Activated T-cell treated with anti-CD3 and anti-CD28 coated beads, Interleukin-2, amount 50 U/mL, for 72 hours (primary cell): ENCODE data around the gene PRR15L. TPM values are rescaled to one million over a fixed set of nuclear protein-coding genes. Genes with fewer than 3 reads are reported as not detected.
"Not testable (repeated sequence)": the region's sequence is repeated elsewhere in the genome, so short reads cannot be mapped to it uniquely, and the experiment has no call there.

Experiments used
- ATAC-seq, 2 donors: fragments of 150-1000 bp; cut with Tn5 transposase; replicated peaks in 1 of 2; 2 replicates each; pipeline ENCODE4 v1.10.0; 2021; ENCODE audit warnings: moderate library complexity in 2 of 2, mild to moderate bottlenecking in 1 of 2
- DNase-seq, 2 donors: peaks; one replicate each; pipeline ENCODE4 v3.0.0; 2021 to 2022; ENCODE audit warnings: mixed read lengths in 1 of 2
- H3K27ac Mint-ChIP-seq: one replicate; pipeline ENCODE4 v1.8.0; 2022; ENCODE audit warnings: mild to moderate bottlenecking, moderate library complexity, mixed read lengths
- H3K27me3 Mint-ChIP-seq: one replicate; pipeline ENCODE4 v1.8.0; 2022; ENCODE audit warnings: low read depth, mixed read lengths
- H3K36me3 Mint-ChIP-seq, 2 donors: one replicate each; pipeline ENCODE4 v1.8.0; 2022; ENCODE audit warnings: mixed read lengths in 2 of 2, mild to moderate bottlenecking in 1 of 2; ENCODE audit not compliant: insufficient read depth in 2 of 2
- H3K4me1 Mint-ChIP-seq: one replicate; pipeline ENCODE4 v1.8.0; 2022; ENCODE audit warnings: low read depth, mixed read lengths
- H3K4me3 Mint-ChIP-seq, 2 donors: one replicate each; pipeline ENCODE4 v1.8.0; 2022; ENCODE audit warnings: mild to moderate bottlenecking in 2 of 2, mixed read lengths in 2 of 2, moderate library complexity in 2 of 2
- H3K9me3 Mint-ChIP-seq, 2 donors: one replicate each; pipeline ENCODE4 v1.8.0; 2022; ENCODE audit warnings: mixed read lengths in 2 of 2
- total RNA-seq, 2 donors: library from RNA; stranded (reverse); gene quantifications; one replicate each; pipeline ENCODE4 v1.2.3, GENCODE V29; 2022

PRR15L gene, protein sequence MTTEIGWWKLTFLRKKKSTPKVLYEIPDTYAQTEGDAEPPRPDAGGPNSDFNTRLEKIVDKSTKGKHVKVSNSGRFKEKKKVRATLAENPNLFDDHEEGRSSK
- total RNA-seq, result not detected

DNA sequence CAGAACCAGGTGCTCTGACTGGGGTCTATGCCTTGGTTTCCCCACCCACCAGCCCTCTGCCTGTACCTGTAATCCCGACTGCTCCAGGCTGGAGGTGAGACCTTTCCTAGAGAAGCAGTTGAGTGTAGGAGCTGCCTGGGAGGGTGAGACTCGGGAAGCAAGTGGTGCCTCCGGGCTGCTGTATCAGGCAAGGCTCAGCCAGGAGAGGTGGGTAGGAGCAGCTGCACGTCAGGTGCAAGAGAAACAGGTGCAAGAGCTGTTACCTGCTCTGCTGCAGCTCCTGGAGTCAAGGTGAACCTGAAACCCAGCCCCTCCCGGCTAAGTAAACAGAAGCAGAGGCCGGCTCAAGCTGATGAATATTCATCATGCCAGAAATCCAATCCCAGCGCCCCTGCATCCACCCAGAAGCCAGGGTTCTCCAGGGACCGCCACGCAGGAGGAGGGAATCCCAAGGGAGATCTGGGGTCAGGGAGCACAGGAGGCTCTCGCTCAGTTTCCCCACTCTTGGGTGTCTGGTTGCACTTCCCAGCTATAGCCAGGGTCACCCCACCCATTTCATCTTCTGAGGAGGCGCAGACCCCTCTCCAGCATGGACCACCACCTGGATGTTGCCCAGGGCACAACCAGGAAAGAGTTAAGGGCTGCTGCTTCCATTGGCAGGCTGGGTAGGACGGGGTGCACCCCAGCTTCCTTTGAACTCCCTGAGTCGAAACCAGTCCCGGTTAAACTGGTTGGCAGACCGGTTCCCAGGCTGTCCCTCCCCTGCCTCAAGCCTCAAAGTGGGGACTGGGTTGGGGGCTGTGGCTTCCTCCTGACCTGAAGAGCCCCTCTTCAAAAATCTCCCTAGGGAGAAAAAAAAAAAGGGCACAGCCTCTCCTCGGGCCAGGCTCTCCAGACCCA lies at the start of gene PRR15L:
TSS of gene PRR15L (minus strand) at position 293 of the 900 bp plus-strand sequence. CDS start 4,649 bp downstream, outside the sequence.
- Mint-ChIP-seq H3K4me1 (no peaks in the 10 kb centered on the region), H3K27ac (no peak within 1 kb of the TSS), H3K9me3 (no peaks in the 10 kb centered on the region), H3K36me3 (no peaks in the 10 kb centered on the region), H3K4me3 (no peak within 1 kb of the TSS), H3K27me3 (no peaks in the 10 kb centered on the region)
- DNase-seq (no peak), ATAC-seq (no peak)

DNA sequence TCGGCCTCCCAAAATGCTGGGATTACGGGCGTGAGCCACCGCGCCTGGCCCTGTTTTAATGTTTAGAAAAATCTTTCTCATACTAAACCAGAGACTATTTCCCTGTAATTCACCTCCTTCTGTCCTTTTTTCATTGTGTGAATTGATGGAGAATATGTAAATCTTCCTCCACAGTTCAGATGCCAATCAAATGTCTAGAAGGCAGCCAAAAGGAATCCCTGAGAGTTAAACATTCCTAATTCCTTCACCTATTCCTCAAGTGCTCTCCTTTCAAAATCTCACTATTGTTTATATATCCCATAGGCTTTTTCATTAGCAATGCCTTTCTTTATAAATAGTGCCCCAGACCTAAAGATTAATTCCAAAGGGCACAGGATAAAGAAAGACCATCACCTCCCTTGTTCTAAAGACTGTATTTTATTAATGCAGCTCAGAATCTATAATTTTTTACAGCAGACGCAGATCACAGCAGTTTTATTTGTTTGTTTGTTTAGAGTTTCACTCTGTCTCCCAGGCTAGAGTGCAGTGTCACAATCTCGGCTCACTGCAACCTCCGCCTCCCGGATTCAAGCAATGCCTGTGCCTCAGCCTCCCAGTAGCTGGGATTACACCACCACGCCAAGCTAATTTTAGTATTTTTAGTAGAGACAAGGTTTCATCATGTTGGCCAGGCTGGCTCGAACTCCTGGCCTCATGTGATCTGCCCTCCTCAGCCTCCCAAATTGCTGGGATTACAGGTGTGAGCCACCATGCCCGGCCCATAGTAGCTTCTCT lies 49.4 kb upstream of the PRR15L start:
- no peaks in the 10 kb centered on the region for H3K9me3 Mint-ChIP-seq
- H3K36me3 Mint-ChIP-seq, result peaks cover 0 to 2% of the 10 kb centered on the region in 2 donors
- H3K4me3 Mint-ChIP-seq, result no peak overlapping the region
- DNase-seq, result no peak
- H3K4me1 Mint-ChIP-seq, result peaks cover 22% of the 10 kb centered on the region
- peaks cover 56% of the 10 kb centered on the region for H3K27me3 Mint-ChIP-seq
- H3K27ac Mint-ChIP-seq, result no peak overlapping the region
- no peak for ATAC-seq

DNA sequence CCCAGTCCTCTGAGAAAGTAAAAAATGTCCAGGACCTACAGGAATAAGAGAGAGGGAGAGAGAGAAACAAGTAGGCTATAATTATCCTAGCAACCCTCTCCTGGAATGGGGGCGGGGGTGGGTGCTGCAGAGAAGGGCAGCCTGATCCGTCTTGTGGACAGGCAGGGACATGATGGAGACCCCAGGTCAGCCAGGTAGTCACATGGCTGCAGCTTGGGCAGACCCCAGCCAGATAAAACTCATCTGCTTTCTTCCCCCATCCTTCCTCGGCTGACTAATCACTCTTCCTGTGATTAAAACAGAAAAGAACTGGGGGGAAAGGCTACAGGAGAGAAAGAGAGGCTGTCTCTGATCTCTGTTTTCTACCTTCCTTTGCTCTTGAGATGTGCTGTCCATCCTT lies 47.3 kb upstream of the PRR15L start:
- Mint-ChIP-seq H3K9me3 (no peaks in the 10 kb centered on the region), H3K27ac (no peak overlapping the region), H3K4me3 (no peak overlapping the region), H3K36me3 (no peaks in the 10 kb centered on the region), H3K4me1 (peaks cover 10% of the 10 kb centered on the region), H3K27me3 (peaks cover 39% of the 10 kb centered on the region)
- DNase-seq (no peak), ATAC-seq (no peak)

DNA sequence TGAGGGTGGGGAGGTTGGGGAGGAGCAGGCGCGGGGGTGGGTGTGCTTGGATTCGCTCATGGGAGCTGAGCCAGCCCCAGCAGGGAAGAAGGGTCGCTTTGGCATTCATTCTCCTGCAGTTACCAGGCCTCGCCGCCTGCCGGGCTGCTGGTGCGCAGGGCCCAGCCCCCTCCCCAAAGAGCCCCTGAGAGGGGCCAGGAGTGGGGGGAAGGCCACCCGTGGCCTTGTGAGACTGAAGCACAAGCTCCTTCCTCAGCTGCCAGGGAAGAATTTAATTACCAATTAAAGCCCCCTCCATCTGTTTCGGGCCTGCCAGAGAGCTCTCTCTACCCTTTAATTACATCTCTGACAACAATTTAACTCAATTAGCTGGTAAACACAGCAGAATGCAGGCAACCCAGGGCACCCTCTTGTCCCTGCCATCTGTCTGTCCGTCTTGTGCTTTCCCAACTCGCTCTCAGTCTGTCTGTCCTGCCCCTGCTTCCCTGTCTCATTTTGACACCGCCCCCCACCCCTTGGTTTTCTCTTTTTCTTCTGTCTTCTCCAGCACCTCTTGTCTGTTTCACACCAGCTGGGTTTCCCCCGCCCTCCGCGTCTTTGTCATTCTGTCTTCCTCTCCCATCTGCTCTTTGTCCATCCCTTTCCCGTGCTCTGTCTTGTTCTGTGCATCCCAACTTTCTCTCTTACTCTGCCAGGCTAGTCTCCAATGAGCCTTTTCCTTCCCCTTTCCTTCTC lies 45.9 kb upstream of the PRR15L start:
- Mint-ChIP-seq H3K4me3 (no peak overlapping the region), H3K9me3 (no peaks in the 10 kb centered on the region), H3K27me3 (peaks cover 32% of the 10 kb centered on the region), H3K4me1 (peaks cover 10% of the 10 kb centered on the region), H3K27ac (no peak overlapping the region), H3K36me3 (no peaks in the 10 kb centered on the region)
- ATAC-seq (no peak), DNase-seq (no peak)

DNA sequence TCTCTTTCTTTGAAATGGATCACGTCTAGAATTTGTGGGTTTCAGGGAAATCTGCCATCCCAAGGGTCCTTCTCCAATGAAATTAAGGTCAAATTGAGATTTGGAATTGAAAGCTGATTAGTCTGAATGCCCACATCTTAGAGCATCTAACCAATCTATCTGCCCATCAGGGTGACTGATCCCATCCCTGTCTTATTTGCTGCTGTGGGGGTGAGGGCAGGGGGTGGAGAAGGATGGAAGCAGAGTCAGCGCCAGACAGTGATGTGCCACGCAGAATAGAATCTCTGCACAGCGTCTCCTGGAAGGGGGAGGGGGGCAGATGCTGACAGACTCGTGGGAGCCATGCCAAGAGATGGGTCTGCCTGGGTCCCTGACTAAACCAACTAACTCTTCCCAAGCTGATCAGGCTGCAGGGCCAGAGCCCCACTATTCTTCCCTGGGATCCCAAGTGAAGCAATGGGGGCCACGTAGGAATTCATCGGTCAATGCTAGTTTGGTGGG lies 45.3 kb upstream of the PRR15L start:
- peaks cover 10% of the 10 kb centered on the region for H3K4me1 Mint-ChIP-seq
- H3K27ac Mint-ChIP-seq, result no peak overlapping the region
- H3K27me3 Mint-ChIP-seq, result peaks cover 32% of the 10 kb centered on the region
- H3K4me3 Mint-ChIP-seq, result no peak overlapping the region
- no peaks in the 10 kb centered on the region for H3K36me3 Mint-ChIP-seq
- DNase-seq, result no peak
- H3K9me3 Mint-ChIP-seq, result no peaks in the 10 kb centered on the region
- ATAC-seq, result no peak

DNA sequence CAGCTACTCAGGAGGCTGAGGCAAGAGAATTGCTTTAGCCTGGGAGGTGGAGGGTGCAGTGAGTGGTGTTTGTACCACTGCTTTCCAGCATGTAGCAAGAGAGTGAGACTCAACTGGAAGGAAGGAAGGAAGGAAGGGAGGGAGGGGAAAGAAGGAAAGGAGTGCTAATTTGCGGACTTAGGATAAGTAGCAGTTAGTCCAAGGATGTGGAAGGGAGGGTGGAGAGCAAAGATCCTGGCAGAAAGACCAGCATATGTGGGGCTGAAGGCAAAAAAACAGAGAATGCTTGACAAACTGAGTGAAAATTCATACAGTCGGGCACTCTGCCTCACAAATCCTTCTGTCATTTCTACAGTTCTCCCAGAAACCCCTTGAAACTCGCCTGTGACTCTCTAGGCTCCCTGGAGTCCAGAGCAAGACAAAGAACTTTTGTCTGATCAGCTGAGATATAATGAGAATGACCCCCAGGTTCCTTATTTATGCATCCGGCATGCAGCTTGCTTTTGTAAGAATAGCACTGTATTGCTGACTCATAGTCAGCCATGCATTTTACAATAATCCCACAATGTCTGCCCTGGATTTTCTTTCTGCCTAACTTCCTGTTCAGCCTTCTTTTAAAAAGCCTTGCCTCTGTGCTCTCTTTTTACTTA lies 44.7 kb upstream of the PRR15L start:
- Mint-ChIP-seq H3K36me3 (no peaks in the 10 kb centered on the region), H3K9me3 (no peaks in the 10 kb centered on the region), H3K4me1 (peaks cover 10% of the 10 kb centered on the region), H3K27ac (no peak overlapping the region), H3K4me3 (no peak overlapping the region), H3K27me3 (peaks cover 30% of the 10 kb centered on the region)
- DNase-seq, result no peak
- ATAC-seq, result no peak

DNA sequence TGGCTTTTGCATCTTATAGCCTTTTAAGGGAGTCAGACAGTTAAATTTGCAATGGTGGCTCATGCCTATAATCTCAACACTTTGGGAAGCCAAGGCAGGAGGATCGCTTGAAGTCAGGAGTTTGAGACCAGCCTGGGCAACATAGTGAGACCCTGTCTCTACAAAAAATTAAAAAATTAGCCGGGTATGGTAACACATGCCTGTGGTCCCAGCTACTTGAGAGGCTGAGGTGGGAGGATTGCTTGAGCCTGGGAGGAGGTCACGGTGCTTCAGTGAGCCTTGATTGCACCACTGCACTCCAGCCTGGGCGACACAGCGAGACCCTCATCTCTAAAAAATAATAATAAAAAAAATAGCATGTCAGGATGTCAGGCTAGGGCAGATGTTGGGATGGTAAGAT lies 44.0 kb upstream of the PRR15L start:
- not testable (repeated sequence) for H3K27ac Mint-ChIP-seq, H3K9me3 Mint-ChIP-seq, H3K4me3 Mint-ChIP-seq, ATAC-seq, DNase-seq, H3K36me3 Mint-ChIP-seq
- Mint-ChIP-seq H3K4me1 (peaks cover 10% of the 10 kb centered on the region), H3K27me3 (peaks cover 25% of the 10 kb centered on the region)

DNA sequence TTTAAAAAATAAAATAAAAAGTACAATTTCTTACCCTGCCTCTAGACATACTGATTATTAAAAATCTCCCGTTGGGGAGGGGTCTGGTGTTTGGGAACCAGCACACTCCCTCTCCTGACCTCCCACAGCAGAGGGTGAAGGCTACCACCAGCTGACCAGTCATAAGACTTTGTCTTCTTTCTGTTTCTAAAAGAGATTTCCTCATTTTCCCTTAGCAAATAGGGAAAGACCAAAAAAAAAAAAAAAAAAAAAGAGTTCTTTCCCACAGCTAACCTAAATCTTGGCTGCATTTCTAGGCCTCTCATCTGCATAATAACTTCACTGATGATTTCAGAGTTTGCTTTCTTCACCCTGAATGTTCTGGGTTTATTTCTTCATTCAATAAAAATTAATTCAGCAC lies 43.5 kb upstream of the PRR15L start:
- peaks cover 10% of the 10 kb centered on the region for H3K4me1 Mint-ChIP-seq
- H3K9me3 Mint-ChIP-seq, result no peaks in the 10 kb centered on the region
- no peaks in the 10 kb centered on the region for H3K36me3 Mint-ChIP-seq
- H3K27me3 Mint-ChIP-seq, result peaks cover 23% of the 10 kb centered on the region
- H3K27ac Mint-ChIP-seq, result no peak overlapping the region
- DNase-seq (no peak), ATAC-seq (no peak)
- H3K4me3 Mint-ChIP-seq, result no peak overlapping the region

DNA sequence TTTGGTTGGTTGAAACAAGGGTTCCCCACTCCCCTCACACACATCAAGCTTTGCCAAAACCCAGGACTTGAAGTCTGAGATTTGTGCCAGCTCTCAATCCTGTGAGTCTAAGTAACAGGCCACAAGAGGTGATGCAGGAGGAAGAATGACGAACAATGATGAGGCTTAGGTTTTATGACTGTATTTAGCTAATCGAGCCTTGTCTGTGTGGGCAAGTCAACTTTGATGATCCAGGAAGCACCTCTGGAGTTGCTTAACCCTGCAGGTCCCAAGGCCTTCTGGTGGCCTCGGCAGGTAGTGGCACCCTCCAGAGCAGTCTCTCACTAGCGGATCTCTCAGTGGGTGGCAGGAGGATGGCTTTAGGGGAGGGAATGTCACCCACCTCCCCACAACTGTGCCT lies 41.9 kb upstream of the PRR15L start:
- peak; percentile 47 to 79 for ATAC-seq
- Mint-ChIP-seq H3K4me3 (no peak overlapping the region), H3K27me3 (peaks cover 18% of the 10 kb centered on the region), H3K9me3 (no peaks in the 10 kb centered on the region), H3K4me1 (peaks cover 7% of the 10 kb centered on the region), H3K36me3 (no peaks in the 10 kb centered on the region), H3K27ac (no peak overlapping the region)
- DNase-seq, result no peak

DNA sequence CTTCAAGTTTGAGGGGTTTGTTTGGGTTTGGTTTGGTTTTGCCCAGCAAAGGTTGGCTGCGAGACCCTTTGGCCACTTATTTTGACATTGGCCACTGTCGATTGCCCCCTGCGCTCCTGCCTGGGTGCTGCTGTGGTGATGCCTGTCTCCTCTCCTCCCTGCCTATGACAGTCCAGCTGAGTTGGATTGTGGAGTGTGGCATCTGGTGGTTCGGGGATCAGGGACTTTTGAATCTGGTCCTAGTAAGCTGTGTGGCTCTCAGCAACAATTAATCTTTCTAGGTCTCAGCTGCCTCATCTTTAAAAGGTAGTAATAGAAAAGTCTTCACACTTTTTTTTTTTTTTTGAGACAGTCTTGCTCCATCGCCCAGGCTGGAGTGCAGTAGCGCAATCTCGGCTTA lies 40.4 kb upstream of the PRR15L start:
- no peak for ATAC-seq
- no peak overlapping the region for H3K4me3 Mint-ChIP-seq
- H3K4me1 Mint-ChIP-seq, result peaks cover 4% of the 10 kb centered on the region
- no peak for DNase-seq
- H3K27me3 Mint-ChIP-seq, result peaks cover 9% of the 10 kb centered on the region
- no peaks in the 10 kb centered on the region for H3K9me3 Mint-ChIP-seq
- no peak overlapping the region for H3K27ac Mint-ChIP-seq
- no peaks in the 10 kb centered on the region for H3K36me3 Mint-ChIP-seq

DNA sequence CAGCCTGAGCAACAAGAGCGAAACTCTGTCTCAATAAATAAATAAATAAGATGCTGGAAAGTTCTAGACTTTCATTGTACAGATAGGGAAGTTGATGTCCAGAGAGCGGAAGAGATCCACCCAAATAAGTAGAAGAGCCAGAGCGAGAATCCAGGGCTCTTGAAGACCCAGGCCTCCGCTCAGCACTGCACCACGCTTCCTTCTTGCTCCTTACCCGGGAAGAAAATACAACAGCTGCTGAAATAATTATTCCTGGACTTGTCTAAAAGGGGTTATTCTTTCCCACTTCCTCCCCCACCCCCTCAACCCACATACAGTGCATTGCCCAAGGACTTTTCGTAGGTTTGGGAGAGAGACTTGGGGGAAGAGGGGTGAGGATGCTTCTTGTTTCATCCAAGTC lies 39.9 kb upstream of the PRR15L start:
- ATAC-seq (no peak), DNase-seq (no peak)
- Mint-ChIP-seq H3K27ac (no peak overlapping the region), H3K27me3 (peaks cover 4% of the 10 kb centered on the region), H3K9me3 (no peaks in the 10 kb centered on the region), H3K4me1 (peaks cover under 1% of the 10 kb centered on the region), H3K36me3 (no peaks in the 10 kb centered on the region), H3K4me3 (no peak overlapping the region)

DNA sequence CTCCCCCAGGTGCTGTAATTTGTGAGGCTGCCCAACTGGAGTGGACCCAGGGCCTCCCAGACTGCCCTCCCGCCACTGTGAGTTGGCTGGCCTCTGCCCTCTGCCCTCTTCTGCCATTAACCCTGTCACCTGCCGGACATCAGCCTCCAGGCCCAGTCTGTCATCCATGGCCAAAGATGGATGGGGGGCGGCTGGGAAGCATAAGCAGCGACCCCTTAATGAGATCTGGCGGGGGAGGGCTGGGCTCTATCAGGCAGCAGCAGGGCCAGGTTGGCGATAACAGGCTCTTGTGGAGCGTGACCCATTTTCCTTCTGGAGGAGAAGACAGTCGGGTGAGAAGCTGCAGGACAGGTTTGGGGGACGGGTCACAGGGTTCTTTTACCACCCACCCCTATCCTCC lies 38.5 kb upstream of the PRR15L start:
- Mint-ChIP-seq H3K27me3 (no peaks in the 10 kb centered on the region), H3K27ac (no peak overlapping the region), H3K4me3 (no peak overlapping the region), H3K9me3 (no peaks in the 10 kb centered on the region), H3K36me3 (no peaks in the 10 kb centered on the region), H3K4me1 (no peaks in the 10 kb centered on the region)
- ATAC-seq (no peak), DNase-seq (no peak)
